DND-41 (cell line): ENCODE measurements around the gene SLC22A12.

Experiments
- ATAC-seq: fragments of 200-7000 bp; cut with Tn5 transposase; 3 replicates; pipeline ENCODE4 v1.9.1; 2021; ENCODE audit warnings: low read depth; ENCODE audit not compliant: insufficient read depth
- DNase-seq: peaks from one replicate; pipeline ENCODE4 v3.0.0-alpha.2; 2020
- H2AFZ ChIP-seq: 2 replicates; pipeline ENCODE4 v1.6.0; 2012; ENCODE audit warnings: low read depth, low read length
- H3K27ac ChIP-seq: 2 replicates; pipeline ENCODE4 v1.5.1; 2012; ENCODE audit warnings: low read length, inconsistent platforms
- H3K27me3 ChIP-seq: fragments of 200-600 bp; sonication (generic); 2 replicates; pipeline ENCODE4 v1.6.0; 2012; ENCODE audit warnings: low read length, mild to moderate bottlenecking, inconsistent platforms; ENCODE audit not compliant: insufficient read depth, poor library complexity
- H3K36me3 ChIP-seq: 2 replicates; pipeline ENCODE4 v1.5.1; 2012; ENCODE audit warnings: low read length, inconsistent platforms; ENCODE audit not compliant: insufficient read depth
- H3K4me1 ChIP-seq: 2 replicates; pipeline ENCODE4 v1.5.1; 2012; ENCODE audit warnings: mild to moderate bottlenecking, low read length; ENCODE audit not compliant: insufficient read depth
- H3K4me2 ChIP-seq: 2 replicates; pipeline ENCODE4 v1.6.0; 2012; ENCODE audit warnings: mild to moderate bottlenecking, moderate library complexity, low read length, inconsistent platforms; ENCODE audit not compliant: insufficient read depth
- H3K4me3 ChIP-seq, 2 experiments: fragments of 200-600 bp in 1 of 2; shearing (Covaris generic) in 1 of 2; 2 replicates each; pipeline ENCODE4 v1.5.1; 2012 to 2016; ENCODE audit warnings: inconsistent platforms in 2 of 2, low read length in 2 of 2, mild to moderate bottlenecking in 2 of 2, low read depth in 1 of 2, moderate library complexity in 1 of 2
- H3K79me2 ChIP-seq: 2 replicates; pipeline ENCODE4 v1.6.0; 2012; ENCODE audit warnings: low read length, inconsistent platforms; ENCODE audit not compliant: insufficient read depth
- H3K9ac ChIP-seq: 2 replicates; pipeline ENCODE4 v1.6.0; 2012; ENCODE audit warnings: low read depth, mild to moderate bottlenecking, inconsistent platforms, low read length, moderate library complexity
- H3K9me3 ChIP-seq: 2 replicates; pipeline ENCODE4 v1.5.1; 2012; ENCODE audit warnings: low read length, moderate library complexity, mild to moderate bottlenecking, inconsistent platforms; ENCODE audit not compliant: insufficient read depth, severe bottlenecking
- H4K20me1 ChIP-seq: 2 replicates; pipeline ENCODE4 v1.6.0; 2012; ENCODE audit warnings: low read length; ENCODE audit not compliant: insufficient read depth
- CTCF ChIP-seq: IDR thresholded peaks from 2 replicates; pipeline ENCODE4 v1.5.1; 2012; ENCODE audit warnings: borderline replicate concordance, low read length, moderate library complexity, mild to moderate bottlenecking; ENCODE audit not compliant: poor library complexity, severe bottlenecking; ENCODE audit errors: extremely low read depth
- EZH2 ChIP-seq: IDR thresholded peaks from 3 replicates; pipeline ENCODE4 v1.6.1; 2012; ENCODE audit warnings: borderline replicate concordance, low read depth, mild to moderate bottlenecking, moderate library complexity, low read length, inconsistent platforms; ENCODE audit not compliant: severe bottlenecking

SLC22A12 gene

DNA sequence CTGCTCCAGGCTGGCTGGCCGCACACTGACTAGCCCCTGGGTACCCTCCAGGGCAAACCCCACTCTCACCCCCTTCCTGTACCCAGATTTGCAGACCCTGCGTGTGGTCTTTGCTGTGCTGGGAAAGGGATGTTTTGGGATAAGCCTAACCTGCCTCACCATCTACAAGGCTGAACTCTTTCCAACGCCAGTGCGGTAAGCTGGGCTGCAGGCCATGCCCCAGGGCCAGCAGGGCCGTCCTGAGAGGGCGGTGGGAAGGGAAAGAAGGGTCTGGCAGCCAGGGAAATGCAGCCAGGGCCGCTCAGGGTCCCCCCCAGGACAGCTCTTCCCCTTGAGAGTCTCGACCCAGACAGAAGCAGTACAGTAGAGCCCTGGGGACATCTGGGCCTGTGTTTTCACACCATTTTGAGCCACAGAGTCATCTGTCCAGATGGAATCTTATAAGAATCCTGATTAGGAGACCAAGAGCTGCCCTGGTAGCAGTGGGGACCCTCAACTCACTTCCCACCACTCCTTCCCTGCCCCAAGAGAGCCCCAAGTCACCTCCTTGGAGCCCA is 22.4 kb upstream of the SLC22A12 start:
- no peak for TF ChIP-seq EZH2
- TF ChIP-seq CTCF: no peak
- Histone ChIP-seq H2AFZ (no peak overlapping the region), H3K4me1 (no peaks in the 10 kb centered on the region), H4K20me1 (no peaks in the 10 kb centered on the region), H3K36me3 (no peaks in the 10 kb centered on the region), H3K79me2 (no peaks in the 10 kb centered on the region), H3K27me3 (peaks cover 4% of the 10 kb centered on the region), H3K4me3 (no peak overlapping the region), H3K4me2 (no peak overlapping the region), H3K27ac (no peak overlapping the region), H3K9me3 (no peaks in the 10 kb centered on the region), H3K9ac (no peak overlapping the region)
- no peak for ATAC-seq
- DNase-seq: no peak

- no peak for DNase-seq
- no peaks in the 10 kb centered on the region for H4K20me1 ChIP-seq
- no peaks in the 10 kb centered on the region for H3K36me3 ChIP-seq
- no peak for ATAC-seq
- H3K9me3 ChIP-seq: no peaks in the 10 kb centered on the region
- no peak overlapping the region for H2AFZ ChIP-seq
- no peaks in the 10 kb centered on the region for H3K79me2 ChIP-seq
- H3K27me3 ChIP-seq: peaks cover 7% of the 10 kb centered on the region
- no peak overlapping the region for H3K4me3 ChIP-seq
- H3K4me2 ChIP-seq: no peak overlapping the region
- TF ChIP-seq CTCF (no peak), EZH2 (no peak)
- no peak overlapping the region for H3K9ac ChIP-seq
- H3K4me1 ChIP-seq: no peaks in the 10 kb centered on the region
- H3K27ac ChIP-seq: no peak overlapping the region
Observed at GRCh38 chr11:64569300-64569970, 21.6 kb upstream of the SLC22A12 start.

DNA sequence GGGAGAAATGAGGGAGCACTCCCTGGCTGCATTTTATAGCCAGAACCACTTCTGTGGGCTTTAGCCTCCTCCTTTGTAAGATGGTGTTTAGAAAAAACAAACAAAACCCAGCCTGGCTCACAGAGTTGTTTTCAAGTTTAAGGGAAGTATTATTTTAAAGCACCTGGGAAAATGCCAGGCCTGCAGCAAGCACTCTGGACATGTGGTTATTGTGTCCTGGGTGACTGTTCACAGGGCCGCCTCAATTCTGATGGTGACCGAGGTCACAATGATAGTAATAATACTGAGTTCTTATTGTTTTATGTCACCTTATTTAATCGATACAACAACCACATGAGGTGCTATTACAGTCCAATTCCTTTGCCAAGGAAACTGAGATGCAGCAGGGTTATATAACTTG is 20.7 kb upstream of the SLC22A12 start:
- no peaks in the 10 kb centered on the region for H3K9me3 ChIP-seq
- H3K36me3 ChIP-seq: no peaks in the 10 kb centered on the region
- H4K20me1 ChIP-seq: no peaks in the 10 kb centered on the region
- H2AFZ ChIP-seq: no peak overlapping the region
- no peak overlapping the region for H3K4me3 ChIP-seq
- no peaks in the 10 kb centered on the region for H3K4me1 ChIP-seq
- ATAC-seq (no peak), DNase-seq (no peak)
- H3K79me2 ChIP-seq: no peaks in the 10 kb centered on the region
- no peak for TF ChIP-seq CTCF
- TF ChIP-seq EZH2: no peak
- H3K9ac ChIP-seq: no peak overlapping the region
- H3K4me2 ChIP-seq: no peak overlapping the region
- no peak overlapping the region for H3K27ac ChIP-seq
- peaks cover 11% of the 10 kb centered on the region for H3K27me3 ChIP-seq
